Stimulated activated CD8-positive, alpha-beta memory T cell treated with anti-CD3 and anti-CD28 coated beads, Interleukin-12 subunit alpha, Interleukin-12 subunit beta, amount 100 ng/mL, for 24 hours (primary cell): Measurements from ENCODE around the gene KIAA1958.
"Not testable (repeated sequence)": the region's sequence is repeated elsewhere in the genome, so short reads cannot be mapped to it uniquely, and the experiment has no call there.

Experiments
- DNase-seq: peaks from one replicate; pipeline ENCODE4 v3.0.0-alpha.2; 2020; ENCODE audit errors: extremely low read depth

The KIAA1958 gene

DNA sequence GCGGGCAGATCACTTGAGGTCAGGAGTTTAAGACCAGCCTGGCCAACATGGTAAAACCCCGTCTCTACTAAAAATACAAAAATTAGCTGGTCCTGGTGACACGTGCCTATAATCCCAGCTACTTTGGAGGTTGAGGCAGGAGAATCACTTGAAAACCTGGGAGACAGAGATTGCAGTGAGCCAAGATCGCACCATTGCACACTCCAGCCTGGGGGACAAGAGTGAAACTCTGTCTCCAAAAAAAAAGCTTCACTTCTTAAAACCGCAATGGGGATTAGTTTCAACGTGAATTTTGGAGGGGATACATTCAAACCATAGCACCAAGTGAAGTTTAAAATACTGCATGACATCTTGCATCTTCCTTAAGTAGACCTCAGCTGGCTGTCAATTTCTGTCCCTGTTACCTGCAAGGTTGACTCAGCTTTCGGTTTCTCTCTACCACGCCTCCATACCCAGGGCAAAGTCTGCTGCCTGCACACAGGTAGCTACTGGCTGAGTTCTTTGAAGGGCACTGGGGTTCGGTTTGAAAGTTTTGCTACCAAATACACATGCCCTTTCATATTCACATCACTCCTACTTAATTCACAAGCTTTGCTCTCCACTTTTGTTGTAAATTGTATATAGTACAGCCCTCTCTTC lies 69.3 kb downstream of the KIAA1958 start:
- no peak for DNase-seq

DNA sequence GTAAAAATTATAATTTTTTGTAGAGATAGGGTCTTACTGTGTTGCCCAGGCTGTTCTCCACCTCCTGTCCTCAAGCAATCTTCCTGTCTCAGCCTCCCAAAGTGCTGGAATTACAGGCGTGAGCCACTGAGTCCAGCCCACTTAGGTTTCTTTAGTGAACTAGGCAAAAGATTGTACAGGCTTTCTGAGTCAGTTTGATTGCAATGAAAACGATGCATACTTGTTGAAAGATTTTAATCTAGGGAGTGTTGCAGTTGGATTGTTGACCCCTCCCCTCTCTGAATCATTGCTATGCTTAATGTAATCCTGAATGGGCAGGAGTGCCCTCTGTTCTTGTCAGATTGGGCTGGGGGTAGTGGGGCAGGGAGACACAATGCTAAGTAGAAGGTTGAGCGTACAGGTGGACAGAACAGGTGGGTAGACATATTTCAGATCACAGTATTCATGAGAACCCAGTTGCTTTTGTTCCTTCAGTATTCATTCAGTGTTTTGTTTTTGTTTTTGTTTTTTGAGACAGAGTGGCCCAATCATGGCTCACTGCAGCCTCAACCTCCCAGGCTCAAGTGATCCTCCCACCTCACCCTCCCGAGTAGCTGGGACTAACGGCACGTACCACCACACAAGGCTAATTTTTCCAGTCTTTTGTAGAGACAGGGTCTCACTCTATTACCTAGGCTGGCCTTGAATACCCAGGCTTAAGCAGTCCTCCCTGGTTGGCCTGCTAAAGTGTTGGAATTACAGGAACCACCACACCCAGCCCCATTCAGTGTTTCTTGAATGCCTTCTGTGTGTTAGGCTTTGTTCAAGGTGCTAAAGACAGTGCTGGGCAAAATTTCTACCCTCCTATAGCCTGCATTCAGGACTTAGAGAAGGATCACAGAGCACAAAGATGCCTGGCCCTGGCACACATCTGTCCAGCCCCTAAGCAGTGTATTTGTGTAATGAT lies 70.1 kb downstream of the KIAA1958 start:
- no peak for DNase-seq

DNA sequence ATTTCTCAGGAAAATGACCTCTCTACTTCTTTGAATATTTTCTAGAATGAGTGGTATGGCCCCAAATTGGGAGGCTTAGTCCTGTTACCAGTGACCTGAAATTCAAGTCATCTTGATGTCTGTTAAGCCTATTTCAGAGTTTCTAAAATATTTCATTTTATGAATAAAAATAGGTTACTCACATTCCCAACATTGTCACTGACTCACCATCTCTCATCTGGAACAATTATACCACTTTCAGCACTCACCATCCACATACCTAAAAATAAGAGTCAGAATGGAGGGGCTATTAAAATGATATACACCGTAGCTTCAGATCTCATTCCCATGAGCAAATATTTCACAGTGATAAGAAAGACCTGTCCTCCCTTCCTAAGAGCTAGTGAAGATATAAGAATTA lies 71.8 kb downstream of the KIAA1958 start:
- DNase-seq = no peak

DNA sequence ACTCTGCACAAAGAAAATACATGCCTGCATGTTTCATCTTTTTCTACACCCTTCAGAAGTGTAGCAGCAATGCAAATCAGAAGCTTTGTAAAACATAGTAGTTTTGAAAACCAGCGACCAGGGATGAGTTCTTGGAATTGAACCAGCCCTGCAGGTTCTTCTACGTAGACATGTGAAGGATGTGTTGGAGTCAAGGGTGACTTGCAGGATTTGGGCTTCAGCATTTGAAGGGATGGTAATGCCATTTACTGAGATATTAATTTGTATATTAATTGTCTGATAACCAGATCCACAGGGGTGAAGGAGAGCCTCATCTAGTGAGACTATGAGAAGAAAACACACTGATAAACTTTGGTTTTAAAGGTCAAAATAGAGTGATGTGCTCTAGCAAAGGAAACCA lies 72.4 kb downstream of the KIAA1958 start:
- no peak for DNase-seq

DNA sequence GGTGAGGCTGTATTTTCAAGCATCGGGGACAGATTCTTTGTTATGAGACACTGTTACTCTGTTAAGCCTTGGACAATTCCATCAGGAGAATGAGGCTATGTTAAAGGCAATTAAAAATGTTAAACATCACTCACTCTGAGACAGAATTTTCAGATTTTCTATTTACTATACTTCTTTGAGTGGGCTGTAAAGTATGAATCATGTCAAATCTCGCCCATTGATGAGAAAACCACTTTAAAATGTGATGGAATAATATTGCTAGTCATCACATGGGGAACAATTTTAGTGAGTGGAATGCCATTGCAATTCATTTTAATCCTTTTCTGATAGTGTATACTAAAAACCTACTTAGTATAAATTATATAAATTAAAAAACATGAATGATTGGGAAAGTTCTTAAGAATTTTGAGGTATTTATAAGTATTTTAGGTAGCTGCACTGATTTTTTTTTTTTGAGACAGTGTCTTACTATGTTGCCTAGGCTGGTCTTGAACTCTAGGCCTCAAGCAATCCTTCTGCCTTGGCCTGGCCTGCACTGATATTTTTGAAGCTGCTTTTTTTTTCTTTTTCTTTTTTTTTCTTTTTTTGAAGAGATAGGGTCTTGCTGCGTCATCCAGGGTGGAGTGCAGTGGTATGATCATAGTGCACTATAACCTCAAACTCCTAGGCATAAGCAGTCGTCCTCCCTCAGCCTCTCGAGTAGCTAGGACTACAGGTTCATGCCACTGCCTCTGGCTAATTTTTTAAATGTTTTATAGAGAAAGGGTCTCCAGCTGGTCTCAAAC lies 73.2 kb downstream of the KIAA1958 start:
- DNase-seq = no peak

DNA sequence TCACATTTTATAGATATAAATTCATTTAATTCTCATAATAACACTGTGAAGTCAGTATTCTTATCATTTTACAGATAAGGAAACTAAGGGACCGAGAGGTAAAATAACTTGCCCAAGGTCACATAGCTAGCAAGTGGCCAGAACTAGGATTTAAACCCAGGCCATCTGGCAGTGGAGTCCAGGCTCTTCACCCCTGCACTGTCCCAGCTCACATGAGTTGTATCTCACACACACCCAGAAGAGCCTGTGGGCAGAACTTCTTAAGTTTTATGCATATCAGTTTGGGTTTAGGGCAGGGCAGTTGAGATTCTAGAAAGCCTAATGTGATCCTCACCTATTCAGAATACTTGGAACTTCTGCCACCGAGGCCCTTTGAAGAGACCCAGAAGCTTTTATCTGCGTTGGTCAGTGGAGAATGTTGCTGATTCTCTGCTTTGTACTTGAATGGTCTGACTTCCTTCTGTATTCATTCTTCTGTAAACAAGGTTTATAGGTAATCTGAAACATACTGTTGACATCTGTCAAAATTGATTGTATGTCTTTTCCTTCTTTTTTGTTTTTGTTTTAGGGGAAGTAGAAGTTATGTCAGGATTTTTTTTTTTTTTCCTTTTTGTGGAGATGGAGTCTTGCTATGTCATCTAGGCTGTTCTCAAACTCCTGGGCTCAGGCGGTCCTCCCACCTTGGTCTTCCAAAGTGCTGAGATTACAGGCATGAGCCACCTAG lies 75.8 kb downstream of the KIAA1958 start:
- DNase-seq = no peak

DNA sequence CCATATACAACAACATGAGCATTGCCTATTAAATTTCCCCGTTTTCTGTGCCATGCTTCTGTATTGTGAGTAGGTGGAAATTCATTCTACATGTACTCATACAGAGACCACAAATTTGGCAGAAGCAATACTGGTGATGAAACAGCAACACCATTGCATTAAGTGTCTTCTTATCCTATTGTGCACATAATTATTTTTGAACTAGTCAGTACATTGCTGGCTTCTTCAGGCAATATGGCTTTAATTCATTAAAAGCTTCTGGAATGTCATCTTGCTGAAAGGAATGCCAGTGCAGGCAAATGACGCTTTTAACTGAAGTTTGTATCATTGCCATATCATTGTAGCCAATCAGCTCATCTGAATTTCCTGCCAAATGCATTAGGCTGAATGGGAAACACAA lies 82.6 kb downstream of the KIAA1958 start:
- DNase-seq = no peak

DNA sequence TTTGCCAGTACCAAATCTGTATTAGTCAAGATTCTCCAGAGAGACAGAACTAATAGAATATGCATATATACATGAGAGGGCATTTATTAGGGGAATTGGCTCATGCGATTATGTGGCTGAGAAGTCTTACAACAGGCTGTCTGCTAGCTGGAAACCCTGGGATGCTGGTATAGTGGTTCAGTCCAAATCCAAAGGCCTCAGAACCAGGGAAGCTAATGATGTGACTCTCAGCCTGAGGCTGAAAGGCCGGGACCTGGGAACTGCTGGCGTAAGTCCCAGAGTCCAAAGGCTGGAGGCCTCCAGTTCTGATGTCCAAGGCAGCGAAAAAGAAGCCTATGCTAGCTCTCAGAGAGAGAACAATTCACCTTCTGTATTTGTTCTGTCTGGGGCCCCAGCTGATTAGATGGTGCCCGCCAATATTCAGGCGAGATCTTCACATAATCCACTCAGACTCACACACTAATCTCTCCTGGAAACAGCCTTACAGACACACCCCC lies 84.1 kb downstream of the KIAA1958 start:
- no peak for DNase-seq

DNA sequence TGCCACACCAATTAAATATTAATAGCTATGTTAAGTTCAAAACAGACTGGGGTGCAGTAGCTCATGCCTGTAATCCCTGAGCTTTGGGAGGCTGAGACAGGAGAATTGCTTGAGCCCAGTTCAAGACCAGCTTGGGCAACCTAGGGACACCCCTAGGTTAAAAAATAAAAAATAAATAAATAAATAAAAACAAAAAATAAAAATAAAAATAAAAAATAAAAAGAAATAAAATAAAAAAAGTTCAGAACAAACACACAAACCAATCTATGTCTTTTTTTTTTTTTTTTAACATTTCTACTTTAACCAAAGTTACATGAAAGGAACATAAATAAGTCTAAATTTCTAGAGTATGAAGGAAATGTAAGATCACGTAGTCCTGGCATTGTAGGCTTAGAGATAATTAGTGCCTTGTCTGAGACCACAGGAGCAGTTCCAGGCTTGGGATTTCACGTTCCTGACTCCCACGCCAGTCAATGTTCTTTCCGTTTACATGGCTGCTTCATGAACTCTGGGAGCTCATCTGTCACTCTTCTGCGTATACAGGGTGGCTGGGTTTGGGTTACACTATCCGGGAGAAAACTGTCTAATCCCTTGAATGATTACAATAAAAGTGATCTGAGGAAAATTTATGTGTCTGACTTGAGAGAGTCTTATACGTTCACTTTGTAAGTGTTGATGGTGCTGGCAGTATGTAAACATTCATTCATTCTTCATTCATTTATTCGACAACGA lies 85.2 kb downstream of the KIAA1958 start:
- no peak for DNase-seq

DNA sequence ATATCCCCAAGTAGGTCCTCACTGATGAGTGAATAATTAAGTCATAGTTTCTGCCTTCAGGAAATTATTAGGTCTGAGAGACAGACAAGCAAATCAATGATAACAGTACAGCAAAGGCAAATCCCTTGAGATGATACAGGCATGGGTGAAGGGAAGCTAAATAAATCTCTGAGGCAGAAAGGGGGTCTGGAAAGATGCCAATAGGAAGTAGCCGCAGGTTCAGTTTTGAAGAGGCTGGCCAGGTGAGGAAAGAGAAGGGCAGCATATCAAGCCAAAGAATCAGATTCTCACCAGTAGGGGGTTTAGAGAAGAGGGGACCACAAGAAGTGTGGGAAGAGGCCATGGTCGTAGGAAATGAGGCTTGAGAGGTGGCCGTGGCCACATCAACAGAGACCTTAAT lies 85.8 kb downstream of the KIAA1958 start:
- no peak for DNase-seq

DNA sequence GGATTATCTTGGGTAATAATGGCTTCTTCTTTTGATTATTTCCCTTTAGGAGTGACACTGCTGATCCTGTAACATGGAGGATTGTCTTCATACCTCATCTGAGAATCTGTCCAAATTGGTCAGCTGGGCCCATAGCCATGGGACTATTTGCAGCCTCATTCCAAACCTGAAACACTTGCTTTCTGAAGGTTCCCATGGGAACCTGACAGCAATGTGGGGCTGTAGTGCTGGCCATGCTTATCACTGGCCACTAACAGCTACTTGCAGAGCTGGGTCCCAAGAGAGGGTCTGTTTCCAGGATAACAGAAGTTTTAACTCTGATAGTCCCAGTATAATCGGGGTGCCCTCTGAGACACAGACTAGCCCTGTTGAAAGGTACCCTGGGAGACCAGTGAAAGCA lies 87.4 kb downstream of the KIAA1958 start:
- DNase-seq = no peak

DNA sequence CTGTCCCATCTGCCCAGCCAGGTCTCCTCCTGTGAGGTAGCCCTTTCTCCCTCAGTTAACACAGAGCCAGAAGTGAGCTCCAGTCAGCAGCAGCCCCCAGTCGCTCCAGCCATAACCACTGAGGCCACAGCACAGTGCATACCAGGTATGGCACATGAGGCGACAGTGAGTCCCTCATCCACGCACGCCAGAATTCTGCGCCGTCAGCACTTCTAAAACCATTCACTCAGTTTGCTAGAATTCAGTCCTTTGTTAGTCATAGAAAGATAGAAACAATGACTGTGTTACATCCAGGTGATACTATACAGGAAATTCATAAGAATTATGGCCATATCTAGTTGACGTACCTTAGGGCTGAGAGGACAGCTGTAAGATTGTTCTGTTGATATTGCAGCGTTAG lies 88.5 kb downstream of the KIAA1958 start:
- DNase-seq = no peak

DNA sequence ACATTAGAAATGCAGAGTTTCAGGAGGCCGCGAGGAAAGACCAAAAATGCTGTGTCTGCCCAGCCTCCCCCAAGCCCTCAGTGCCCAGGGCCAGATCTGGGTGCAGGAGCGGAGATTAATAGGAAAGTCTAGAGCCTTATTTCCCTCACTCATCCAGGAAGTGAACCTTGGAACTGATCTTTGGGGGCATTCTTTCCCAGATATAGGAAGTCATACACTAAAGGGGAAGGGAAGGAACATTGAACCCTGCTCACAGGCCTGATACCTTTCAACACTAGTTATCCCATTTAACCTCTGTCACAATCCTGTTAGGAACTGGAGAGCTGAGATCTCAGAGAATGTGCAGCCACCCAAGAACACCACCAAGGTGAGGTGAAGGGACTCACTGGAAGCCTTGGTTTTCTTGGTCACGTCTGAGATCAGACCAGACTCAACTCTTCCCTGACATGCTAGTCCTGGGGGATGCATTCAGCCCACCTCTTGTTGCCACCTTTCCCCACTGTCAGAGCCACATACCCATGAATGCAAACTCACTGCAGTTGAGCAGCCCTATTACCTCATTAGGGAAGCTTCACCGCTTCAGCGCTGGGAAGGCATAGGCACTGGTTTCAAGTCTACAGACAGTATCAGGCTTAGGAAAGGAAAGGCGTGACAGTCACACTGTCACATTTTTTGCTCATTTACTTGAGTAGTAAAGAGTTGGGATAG lies 95.0 kb downstream of the KIAA1958 start:
- no peak for DNase-seq

DNA sequence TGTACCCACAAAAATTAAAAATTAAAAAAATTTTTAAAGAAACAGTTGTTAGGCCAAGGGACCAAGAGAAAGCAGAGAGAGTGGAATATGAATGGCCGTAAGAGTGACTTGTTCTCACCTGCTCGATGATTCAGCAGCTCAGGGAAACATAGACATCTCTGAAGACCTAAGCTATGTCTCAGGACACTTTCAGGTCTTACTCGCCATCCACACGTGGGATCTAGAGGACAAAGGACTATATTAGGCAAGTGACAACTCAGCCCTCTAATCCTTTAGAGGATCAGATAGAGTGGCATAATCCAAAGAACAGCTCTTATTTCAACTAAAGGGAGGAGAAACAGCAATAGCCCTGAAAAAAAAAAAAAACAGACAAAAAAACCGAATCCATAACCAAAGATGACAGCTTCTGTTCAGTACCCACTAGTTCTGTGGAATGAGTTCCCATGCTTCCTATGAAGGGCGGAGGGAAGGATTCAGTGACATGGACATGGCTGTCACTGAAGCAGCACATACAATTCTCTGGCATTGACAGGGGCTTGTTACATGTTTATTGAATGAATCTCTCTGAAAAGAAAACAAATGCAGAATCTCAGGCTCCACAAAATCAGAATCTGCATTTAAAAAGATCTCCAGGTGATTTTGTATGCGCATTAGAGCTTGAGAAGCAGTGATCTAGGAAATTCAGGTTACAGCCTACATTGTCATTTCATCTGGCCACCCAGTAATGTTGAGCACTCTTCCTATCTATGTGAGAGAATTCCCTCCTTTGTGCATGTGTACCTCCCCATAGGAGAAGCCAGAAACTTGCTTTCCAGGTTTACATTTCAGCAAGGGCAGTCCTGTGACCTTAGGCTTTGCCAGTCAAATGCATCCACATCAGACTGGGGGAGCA lies 96.0 kb downstream of the KIAA1958 start:
- no peak for DNase-seq

DNA sequence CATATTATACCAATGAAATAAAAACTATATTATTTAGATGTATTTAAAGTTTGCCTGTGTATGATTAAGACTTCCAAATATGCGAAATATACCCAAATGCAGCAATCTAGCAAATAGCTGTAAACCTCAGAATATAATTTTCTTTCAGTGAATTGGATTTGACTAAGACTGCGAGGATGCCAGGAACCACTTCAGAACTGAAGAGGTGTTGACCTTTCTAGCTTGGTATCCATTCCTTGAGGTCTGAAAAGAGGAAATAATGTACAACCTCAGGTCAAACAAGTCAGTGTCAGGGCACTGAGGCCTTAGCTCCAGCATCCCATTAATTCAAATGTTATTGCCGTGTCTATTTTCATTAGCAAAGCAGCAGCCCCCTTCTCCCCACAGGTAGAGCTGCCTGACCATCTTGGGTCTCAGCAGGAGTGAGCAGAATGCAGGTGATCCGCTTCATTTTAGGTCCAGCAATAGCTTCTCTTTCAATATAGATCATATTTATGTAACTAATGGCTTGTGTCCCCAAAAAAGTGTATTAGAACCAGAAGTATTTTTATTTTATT lies 100.0 kb downstream of the KIAA1958 start:
- DNase-seq = no peak

DNA sequence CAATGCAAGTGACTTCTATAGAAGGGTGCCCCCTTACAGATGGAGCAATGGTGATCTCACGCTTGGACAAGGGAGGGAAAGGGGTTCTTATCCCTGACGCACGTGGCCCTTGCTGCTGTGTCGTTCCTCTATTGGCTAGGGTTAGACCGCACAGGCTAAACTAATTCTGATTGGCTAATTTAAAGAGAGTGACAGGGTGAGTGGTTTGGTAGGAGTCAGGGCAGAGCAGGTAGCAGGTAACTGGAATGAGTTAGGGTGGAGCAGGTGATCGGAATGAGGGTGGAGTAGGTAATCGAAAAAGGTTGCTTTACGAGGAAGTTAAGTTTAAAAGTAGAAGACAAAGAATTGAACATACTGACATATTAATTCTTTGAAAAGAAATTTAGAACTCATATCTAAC lies 105.2 kb downstream of the KIAA1958 start:
- DNase-seq = not testable (repeated sequence)

DNA sequence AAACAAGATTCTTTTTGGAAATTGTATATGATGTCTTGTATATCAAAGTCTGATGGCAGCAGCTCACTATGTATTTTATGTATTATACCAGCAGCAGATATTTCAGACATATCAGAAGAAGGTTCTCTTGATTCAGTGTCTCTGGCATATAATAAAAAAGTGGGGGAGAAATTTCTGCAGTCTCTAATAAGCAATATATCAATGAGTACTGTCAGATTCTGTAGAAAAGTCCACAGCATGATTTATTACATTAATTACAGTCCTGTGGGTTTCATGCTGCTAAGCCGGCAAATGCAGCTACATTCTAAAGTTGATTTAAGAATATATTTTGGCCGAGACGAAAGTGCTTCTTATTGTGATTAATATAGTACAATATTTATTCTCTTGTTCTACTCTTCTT lies 113.1 kb downstream of the KIAA1958 start:
- no peak for DNase-seq

DNA sequence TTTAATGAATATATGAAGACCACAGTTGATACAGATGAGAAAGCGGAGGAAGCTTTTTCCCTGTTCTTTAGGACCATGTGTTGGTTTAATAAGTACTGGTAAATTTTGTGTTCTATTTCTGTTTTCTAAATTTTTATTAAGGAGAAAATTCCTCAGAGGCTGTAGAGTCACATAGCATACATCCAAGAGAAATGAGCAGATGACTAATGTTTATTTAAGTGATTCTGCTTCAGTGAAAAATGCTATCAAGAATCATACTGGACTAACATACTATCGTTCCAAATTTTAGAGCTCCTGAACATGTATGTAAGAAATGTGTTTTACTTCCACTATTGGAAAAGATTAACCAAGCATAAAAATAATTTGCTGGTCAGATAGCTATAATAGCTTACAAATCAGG lies 115.0 kb downstream of the KIAA1958 start:
- no peak for DNase-seq

DNA sequence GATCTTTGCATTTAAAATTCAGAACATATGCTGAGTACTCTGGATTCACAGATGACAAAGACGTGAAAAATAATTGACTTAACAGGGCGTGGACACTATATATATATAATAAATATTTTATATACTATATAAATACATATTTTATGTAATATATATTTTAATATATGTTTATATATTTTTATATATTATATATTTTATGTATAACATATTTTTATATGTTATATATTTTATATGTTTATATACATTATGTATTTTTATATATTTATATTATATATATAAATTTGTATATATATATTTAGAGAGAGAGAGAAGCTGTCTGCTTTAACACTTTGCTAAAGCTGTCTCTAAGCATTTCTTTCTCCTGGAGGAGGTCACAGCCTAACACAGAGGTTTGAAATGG lies 118.2 kb downstream of the KIAA1958 start:
- no peak for DNase-seq
